HG03196 (cell line): Measurements from ENCODE around the gene STRA6.

Experiments
- ATAC-seq: cut with Tn5 transposase; IDR thresholded peaks from one replicate; pipeline ENCODE4 v1.9.1; 2021; ENCODE audit not compliant: unreplicated experiment

The STRA6 gene

DNA sequence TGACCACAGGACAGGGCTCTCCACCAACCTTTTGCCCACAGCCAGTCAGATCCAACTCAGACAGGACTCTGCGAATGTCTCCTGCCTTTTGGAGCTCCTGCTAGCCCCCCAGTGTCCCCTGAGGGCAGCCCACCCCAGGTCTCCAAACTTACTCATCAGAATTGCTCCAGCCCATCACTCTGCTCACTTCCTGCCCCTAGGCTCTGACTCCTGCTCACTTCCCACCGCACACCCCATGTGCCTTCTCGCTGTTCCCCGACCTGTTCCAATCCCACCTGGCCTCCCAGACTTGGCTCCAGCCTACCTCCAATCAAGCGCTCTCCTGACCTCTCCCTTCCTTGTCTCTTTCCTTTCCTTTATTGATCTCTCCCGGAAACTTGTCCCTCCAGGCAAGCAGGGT lies 5.9 kb upstream of the STRA6 start:
- ATAC-seq = no peak

DNA sequence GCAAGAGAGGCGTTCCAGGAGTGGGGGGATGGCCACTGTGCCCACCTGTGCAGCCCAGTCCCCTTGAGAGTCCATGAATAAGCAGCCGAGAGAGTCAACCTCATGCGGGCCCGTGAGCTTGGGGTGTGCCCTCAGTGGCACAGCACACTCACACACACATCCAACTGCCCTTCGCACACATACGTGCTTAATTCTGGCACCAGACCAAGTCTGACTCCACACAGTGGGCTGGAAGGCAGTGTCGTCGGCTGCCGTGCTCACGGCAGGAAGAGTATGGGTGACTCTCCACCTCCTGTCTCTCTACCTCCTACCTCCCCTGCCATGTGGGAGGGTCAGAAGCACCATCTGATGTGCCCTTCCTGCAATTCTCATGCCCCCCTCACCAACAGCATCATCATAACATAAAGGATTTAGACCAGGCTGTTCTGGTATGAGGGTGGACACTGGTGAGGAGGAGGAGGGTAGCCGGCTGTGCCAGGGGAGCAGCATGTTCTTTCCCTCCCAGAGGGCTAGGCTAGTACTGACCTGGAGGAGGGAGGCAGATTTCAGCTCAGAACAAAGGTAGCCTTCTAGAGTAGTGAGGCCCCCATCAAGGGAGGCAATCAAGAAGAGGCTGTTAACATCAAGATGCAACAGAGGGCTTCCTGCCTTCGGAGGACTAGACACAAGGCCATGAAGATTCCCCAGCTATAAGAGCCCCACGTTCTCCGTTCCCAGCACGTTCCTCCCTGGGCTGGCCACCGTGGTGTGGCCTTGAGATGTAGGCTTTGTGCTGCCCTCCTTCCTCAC lies 5.3 kb upstream of the STRA6 start:
- ATAC-seq = no peak

DNA sequence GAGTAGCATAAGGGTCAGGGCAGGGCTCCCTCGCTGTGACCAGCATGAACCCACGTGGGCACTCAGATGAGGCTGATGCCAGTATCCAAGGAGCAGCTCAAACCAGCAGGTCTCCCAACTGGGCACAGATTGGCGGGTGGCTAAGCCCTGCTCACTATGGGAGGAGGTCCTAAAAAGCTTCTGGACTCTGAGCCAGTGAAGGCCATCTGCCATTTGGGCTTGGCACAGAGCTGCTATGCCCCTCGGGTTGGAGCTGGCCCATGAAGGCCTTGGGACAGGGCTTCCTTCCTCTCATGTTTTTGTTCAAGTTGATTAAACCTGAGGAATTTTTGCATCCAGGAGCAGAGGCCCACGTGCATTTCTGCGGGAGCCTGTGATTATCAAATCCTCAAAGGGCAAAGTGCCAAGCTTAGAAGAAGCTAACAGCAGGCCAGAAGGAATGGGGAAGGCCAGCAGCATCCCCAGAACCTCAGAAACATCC lies 4.3 kb upstream of the STRA6 start:
- no peak for ATAC-seq

DNA sequence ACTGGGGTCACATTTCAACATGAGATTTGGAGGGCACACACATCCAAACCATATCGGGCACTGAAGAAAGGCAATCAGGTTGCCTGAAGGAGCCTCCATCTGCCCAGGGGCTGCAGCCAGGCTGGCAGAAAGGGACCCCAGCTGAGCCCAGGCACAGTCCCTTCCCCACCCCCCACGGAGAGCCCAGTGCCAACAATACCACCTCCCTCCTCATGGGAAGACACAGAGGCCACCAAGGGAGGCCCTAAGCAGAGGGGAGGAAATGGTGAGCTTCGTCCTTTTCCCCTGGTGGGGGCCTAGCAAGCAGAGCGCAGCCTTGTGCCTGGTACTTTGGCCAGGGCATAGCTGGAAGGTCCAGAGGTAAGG lies 3.0 kb upstream of the STRA6 start:
- no peak for ATAC-seq

GRCh38 chr15:74203914-74204431 lies 1.4 kb upstream of the STRA6 start:
- ATAC-seq = no peak

DNA sequence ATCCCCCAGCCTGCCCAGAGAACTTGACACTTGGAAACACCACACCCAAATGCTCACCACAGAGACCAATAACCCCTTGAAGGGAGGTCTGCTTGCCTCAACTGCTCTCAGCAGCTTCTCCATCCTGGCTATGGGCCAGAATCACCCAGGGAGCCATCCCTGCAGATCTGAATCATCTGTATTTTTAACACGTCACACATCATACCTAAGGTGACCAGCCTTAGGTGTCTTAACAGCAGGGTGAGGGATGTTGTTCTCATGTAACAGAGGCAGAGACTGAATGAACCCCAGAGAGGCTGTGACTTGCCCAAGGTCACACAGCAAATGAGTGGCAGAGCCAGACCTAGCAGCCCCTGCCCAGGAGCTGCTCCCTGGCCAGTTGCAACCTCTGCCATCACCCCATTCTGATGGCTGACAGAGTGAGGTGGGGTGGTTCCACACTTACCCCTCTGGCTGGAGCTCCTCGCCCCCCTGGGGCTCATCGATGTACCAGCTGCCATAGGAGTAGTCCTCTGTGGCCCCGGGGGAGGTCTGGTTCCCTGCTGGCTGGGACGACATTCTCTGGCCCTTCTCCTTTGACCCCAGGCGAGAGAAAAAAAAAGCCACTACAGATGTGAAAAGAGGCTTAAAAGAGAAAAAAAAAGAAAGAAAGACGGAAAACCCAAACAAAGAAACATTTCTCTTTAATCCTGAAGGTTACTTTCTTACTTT lies 722 bp downstream of the STRA6 start:
- no peak for ATAC-seq

DNA sequence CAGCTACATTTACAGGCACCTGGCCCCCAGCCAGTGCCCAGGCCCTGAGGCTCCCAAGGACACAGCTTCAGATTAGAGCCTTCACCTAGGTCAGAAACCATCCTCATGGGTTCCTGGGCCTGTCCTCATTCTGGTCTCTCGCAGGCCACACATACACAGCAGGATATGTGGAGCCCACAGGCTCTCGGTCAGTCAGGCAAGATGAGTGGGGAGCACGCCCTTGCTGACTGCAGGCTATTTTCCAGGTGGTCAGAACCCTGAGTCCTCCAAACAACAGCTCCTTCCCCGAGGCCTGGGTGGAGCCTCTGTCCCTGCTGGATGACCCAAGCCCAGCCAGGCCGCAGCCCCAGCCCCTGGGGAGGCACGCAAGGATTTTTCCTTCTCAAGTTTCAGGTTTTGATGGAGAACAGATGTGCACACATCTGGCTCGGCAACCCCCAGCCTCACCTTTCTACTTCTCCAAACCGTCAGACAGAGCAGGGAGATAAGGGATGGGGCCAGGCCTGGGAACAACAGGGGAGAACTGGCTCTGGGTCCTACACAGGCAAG lies 1.6 kb downstream of the STRA6 start:
- no peak for ATAC-seq

- ATAC-seq = no peak
These were observed 2.2 kb downstream of the STRA6 start for GRCh38 chr15:74200412-74200815.

- no peak for ATAC-seq
These were observed 3.3 kb downstream of the STRA6 start for GRCh38 chr15:74199297-74199652.

- ATAC-seq = no peak
These were observed 5.2 kb downstream of the STRA6 start for GRCh38 chr15:74197176-74197965.

GRCh38 chr15:74196175-74196574 lies 6.4 kb downstream of the STRA6 start:
- ATAC-seq = no peak

- ATAC-seq = no peak
These were observed 7.7 kb downstream of the STRA6 start for GRCh38 chr15:74194572-74195559.

DNA sequence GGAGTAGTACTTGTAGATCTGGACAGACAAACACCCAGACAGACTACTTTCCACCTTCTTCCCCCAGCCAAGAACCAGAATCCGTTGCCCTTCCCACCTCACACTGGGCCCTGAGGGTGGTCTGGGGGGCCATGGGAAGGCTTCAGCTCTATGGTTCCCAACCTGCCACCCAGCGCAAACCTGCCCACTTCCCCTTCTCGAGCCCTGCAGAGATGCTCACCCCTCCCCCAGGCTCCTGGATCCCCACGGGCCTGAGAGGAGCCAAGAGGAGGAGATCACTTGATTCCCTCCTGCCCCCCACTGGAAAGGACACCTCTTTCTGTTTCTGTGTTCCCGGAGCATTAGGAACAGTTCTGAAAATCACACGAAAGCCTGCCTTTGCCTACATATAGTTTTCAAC lies 8.7 kb downstream of the STRA6 start:
- no peak for ATAC-seq

- no peak for ATAC-seq
These were observed 9.3 kb downstream of the STRA6 start for GRCh38 chr15:74193299-74193718.

GRCh38 chr15:74192751-74193150 lies 9.8 kb downstream of the STRA6 start:
- no peak for ATAC-seq

- ATAC-seq = no peak
These were observed 10.8 kb downstream of the STRA6 start for GRCh38 chr15:74191798-74192197.

- ATAC-seq = no peak
These were observed 14.4 kb downstream of the STRA6 start for GRCh38 chr15:74188216-74188615.

- no peak for ATAC-seq
These were observed 16.8 kb downstream of the STRA6 start for GRCh38 chr15:74185710-74186348.

DNA sequence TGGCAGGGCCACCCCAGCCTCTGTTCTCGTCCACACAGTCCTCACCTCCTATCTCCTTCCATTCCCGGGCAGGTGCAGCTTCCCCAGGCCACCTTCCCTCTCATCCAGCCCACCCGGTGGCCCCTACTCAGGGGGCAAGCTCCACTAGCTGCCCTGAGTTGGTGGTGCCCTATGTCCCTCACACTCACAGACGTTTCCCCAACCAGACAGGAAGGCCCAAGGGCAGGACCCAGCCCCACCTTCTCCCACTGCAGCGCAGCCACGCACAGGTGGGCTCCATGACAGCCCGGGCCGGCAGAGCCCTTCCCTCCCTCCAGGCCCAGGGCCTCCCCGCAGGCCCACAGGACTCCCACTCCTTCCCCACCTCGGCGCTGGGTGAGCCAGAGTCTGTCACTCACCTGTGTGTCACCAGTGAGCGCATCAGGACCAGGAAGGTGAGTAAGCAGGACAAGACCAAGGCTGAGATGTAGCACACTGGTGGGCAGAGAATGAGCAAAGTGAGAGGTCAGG lies 17.9 kb downstream of the STRA6 start:
- ATAC-seq = no peak
